HG02571 (cell line): ENCODE results near the gene CPNE7.
"Not testable (repeated sequence)": the region's sequence is repeated elsewhere in the genome, so short reads cannot be mapped to it uniquely, and the experiment has no call there.

Experiments used
- ATAC-seq: cut with Tn5 transposase; IDR thresholded peaks from one replicate; pipeline ENCODE4 v1.9.1; 2021; ENCODE audit warnings: mild to moderate bottlenecking, moderate library complexity; ENCODE audit not compliant: unreplicated experiment

The CPNE7 gene

DNA sequence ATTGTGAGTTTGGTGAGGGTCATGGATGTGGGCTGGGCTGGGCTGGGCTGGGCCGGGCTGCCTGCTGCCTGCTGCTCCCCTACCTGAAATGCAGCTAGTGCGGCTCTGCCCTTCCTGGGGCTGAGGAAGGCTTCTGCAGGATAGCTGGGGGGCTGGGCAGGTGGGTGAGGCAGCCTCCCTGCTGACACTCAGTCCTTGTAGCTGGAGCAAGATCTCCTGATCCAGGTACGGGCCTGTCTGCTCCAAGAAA is 10.4 kb upstream of the CPNE7 start:
- no peak for ATAC-seq

DNA sequence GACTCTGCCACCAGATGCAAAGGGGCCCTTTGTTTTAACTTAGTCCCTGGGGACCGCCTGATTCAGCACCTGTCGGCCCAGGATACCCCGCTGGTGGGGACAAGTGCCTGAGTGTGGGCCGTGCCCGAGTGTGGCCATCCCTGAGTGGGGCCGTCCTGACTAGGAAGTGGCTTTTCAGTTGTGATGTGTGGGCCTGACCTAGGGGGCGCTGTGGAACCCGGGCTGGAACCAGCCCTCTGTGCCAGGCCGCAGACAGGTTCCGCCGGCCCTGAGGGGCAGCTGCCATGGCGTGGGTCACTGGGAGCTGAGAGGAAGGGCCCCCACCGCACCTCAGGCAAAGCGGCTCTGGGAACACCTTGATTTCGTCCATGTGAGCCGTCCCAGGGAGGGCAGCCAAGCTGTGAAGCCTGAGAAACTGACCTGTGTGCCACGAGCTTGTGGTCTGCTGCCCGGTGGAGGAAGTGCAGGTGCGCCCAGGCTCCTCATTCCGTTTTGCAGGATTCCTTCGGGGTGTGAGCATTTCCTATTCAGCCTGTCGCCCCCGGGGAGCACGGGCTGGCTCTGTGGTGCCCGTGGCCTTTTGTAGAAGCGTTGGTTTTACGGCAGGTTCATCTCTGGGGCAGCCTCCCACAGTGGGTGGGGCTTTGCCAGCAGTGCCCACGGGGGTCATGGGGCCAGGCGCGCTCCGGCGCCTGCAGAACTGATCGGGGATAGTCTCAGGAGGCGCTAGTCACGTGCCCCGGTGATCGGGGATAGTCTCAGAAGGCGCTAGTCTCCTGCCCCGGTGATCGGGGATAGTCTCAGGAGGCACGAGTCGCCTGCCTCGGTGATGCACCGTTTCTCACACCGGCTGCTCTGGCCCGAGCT is 9.8 kb upstream of the CPNE7 start:
- no peak for ATAC-seq

DNA sequence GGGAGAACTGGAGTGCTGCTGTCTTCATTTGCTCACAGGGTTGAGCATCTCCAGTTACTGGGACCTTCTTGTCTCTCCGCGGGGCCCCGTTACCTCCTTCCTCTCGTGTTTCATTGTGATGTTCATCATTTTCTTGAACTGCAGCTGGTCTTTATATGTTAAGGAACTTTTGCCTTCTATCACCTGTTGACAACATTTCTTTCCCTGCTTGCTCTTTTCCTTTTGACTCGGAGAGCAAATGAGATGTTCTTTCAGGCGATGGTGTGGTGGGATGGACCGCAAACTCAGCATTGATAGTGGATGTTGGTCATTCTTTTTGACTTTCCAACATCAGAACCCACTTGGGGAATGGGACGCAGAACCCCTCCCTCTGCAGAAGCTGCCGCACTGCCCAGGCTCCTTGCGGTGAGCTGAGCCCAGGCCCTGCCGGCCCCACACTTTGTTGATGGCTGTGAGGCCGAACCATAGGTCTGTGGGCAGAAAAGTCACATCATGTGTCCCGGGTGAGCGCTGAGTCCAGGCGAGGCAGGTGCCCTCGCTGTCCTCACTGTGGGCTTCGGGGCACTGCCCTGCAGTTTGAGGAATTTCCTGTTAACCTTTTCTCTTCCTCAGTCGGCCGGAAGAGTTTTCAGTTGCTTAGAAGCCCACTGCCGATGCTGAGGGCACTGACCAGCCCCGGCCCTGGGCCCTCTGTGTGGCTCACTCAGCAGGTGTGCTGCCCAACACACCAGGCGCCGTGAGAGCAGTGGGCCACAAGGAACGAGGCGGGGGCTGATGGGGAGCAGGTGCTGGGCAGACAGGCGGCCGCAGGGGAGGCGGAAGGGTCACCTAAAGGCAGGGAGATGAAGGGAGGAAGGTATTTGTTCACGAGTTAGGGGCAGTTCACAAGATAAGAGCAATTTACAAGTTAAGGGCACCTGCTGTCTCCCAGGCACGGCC is 7.6 kb upstream of the CPNE7 start:
- no peak for ATAC-seq

GRCh38 chr16:89569506-89570341 is 5.8 kb upstream of the CPNE7 start:
- no peak for ATAC-seq

DNA sequence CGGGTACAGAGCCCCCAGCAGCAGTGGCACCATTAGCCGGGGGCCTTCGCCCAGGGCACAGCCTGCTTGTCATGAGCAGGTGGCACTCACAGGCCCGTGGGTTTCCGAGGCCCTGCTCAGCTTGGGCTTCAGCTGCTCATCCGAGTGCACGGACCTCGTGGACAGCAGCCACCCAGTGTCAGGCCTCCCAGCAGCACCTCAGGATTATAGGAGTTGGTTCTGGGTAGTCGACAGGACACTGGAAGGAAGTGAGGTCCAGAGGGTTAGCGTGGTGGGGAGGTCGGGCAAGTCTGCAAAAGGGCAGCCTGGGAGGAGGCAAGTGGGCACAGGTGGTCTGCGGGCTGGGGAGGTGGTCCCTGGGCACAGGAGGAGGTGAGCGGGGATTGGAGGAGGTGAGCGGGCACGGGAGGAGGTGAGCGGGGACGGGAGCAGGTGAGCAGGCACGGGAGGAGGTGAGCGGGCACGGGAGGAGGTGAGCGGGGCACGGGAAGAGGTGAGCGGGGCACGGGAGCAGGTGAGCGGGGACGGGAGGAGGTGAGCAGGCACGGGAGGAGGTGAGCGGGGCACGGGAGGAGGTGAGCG is 5.1 kb upstream of the CPNE7 start:
- ATAC-seq = no peak

GRCh38 chr16:89570983-89571598 is 4.5 kb upstream of the CPNE7 start:
- ATAC-seq = not testable (repeated sequence)

- no peak for ATAC-seq
These were observed 3.9 kb upstream of the CPNE7 start for GRCh38 chr16:89571636-89572035.

GRCh38 chr16:89572073-89572484 is 3.5 kb upstream of the CPNE7 start:
- no peak for ATAC-seq

DNA sequence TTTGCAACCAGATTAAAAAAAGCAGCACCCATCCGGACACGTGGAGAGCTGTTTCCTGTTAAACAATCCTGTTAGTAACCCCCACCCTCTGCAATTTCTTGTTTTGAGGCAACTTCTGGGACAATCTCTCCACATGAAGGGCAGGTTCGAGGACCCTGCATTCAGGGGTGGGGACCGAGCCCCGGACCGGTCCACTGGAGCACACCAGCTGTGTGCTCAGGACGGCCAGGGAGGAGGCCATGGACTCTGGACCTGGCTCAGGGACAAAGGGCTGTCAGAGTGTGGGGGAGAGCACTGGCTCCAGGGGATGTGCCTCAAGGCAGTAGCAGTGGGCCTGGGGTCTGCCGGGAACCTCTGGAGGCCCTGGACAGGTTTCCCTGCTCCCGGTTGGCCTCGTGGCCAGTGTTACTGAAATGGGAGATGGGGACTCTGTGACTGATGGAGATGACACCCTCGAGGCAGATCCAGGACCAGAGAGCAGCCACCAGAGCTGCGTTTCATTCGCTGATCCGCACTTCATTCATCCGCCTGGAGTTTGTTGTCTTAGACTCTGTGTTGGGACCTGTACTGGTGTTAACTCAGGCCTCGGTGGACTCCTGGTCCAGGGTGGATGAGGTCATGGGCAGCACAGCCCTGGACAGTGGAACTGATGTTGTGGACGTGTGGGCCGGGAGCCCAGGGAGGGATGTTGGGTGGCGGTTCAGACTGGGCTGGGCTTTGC is 2.9 kb upstream of the CPNE7 start:
- no peak for ATAC-seq

GRCh38 chr16:89573826-89574680 is 1.5 kb upstream of the CPNE7 start:
- no peak for ATAC-seq

DNA sequence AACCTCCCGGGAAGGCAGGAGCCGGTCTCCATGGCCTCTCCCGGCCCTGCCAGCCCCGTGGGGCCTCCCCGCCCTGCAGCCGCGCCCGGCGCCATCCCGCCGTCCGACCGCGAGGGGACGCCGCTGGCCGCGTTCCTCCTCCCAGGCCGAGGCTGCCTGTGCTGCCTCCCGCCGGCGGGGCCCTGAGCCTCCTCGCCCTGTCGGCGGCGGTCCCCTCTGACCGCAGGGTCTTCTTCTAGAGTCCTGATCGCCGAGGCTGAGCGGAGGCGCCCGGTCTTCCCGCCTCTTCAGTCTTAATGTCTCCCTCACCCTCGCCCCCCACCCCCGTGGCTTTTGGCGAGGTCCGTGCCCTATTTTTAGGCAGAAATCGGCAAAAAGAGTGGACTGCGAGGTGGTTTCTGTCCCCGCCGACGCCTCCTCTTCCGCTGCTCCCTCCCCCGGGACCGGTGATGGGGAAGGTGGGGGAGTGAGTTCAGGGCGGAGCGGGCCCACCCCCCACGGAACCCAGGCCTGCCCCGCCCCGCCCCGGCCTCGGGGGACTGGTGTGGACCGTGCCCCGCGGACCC is 794 bp upstream of the CPNE7 start:
- ATAC-seq = no peak

DNA sequence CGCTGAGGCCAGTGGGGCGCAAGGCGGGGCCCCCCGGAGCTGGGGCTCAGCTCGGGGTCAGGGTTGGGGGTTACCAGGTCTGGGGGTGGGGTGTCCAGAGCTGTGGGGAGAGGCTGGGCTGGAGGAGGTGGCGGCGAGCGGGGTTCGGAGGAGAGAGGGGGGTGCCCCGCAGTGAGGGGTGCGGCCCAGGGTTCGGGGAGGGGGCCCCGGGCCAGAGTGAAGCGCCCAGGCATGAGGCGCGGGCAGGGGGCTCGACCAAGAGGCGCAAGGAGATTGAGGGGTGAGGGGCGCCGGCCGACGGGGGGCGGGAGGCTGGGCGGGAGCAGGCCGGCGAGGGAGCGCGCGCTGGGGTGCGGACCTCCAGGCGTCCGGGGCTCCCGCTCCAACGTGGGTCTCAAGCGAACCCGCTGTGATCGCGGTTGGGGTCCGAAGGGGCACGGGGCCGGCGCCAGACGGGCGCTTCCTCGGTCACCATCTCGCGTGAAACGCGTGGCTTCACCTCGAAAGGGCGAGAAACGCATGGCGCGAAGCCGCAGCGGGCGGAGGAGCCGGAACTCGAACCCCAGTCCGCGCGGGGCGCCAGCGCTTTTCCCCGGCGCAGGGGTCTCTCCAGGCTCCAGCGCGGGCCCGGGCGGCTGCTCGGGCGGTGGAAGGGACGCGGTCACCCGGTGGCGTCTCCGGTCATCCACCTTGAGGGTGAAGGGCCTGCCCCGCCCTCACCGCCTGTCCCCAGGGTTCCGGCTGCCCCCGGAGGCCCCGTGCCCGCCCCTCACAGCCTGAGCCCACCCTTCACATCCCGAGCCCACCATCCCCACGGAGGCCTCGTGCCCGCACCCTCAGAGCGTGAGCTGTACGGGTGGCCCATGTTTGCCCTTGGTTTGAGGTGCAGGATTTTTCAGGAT is 846 bp downstream of the CPNE7 start:
- ATAC-seq = no peak

- no peak for ATAC-seq
These were observed 1.6 kb downstream of the CPNE7 start for GRCh38 chr16:89577055-89577759.

DNA sequence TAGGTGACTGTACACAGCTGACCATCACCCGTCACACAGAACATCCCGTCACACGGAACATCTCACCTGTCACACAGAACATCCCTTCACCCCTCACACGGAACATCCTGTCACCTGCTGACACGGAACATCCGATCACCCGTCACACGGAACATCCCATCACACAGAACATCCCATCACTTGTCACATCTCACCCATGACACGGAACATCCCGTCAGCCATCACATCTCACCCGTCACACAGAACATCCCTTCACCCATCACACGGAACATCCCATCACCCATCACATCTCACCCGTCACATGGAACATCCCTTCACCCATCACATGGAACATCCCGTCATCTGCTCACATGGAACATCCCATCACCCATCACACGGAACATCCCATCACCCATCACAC is 3.8 kb downstream of the CPNE7 start:
- no peak for ATAC-seq

DNA sequence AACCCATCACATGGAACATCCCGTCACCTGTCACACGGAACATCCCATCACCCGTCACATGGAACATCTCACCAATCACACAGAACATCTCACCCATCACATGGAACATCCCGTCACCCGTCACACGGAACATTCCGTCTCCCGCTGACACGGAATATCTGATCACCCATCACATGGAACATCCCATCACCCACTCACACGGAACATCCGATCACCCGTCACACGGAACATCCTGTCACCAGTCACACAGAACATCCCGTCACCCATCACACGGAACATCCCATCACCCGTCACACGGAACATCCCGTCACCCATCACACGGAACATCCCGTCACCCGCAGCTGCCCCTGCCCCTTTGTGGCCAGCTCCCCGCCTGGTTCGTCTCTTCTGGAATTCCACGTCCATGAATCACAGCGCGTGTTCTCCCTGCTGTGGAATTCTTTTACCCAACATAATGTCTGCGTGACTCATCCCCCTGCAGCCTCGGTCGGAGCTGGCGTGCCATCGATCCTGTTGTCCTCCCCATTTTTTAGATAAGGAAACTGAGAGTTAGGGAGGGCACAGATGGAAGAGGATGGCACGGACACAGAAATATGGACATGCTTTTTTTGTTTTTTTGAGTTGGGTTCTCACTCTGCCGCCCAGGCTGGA is 5.6 kb downstream of the CPNE7 start:
- no peak for ATAC-seq

DNA sequence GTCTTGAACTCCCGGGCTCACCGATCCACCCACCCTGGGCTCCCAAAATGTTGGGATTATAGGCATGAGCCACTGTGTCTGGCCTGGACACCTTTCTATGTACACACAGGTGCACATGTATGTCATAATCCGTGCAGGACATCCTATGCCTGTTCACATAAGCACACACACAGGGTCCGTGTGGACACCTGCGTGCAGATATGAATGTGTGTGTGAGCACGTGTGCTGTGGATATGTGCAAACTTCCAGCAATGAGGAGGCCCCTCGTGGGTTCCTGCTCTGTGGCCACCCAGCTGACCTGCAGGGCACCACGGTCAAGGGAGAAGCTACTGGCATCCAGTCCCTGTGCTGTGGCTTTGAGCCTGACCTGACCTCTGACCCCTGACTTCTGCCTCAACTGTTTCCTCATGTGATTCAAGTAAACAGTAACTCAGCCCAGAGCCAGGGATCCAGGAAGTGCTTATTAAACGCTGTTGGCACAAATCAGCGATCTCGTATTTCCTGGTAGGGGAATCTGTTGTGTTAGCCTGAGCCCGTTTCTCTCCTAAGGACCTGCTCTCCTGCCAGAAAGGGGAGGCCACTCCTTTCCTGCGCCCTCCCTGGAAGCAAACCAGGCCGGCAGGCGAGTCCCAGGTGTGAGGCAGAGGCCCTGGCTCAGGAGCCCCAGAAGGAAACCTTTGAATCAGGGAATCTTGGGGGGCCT is 6.5 kb downstream of the CPNE7 start:
- no peak for ATAC-seq
